Activated naive CD8-positive, alpha-beta T cell treated with anti-CD3 and anti-CD28 coated beads, Interleukin-2, amount 50 U/mL, for 24 hours (primary cell): ENCODE measurements around the gene C10orf71.
A peak's percentile ranks its signal among the peaks of the same experiment; 100 is the strongest.

Experiments used
- ATAC-seq: fragments of 150-1000 bp; cut with Tn5 transposase; one replicate; pipeline ENCODE4 v1.10.0; 2021
- DNase-seq: peaks from one replicate; pipeline ENCODE4 v3.0.0; 2021
- H3K27ac Mint-ChIP-seq: one replicate; pipeline ENCODE4 v1.8.0; 2021; ENCODE audit warnings: mild to moderate bottlenecking, mixed read lengths
- H3K27me3 Mint-ChIP-seq: one replicate; pipeline ENCODE4 v1.8.0; 2021; ENCODE audit warnings: mixed read lengths
- H3K36me3 Mint-ChIP-seq: one replicate; pipeline ENCODE4 v1.8.0; 2021; ENCODE audit warnings: low read depth, mixed read lengths
- H3K4me1 Mint-ChIP-seq: one replicate; pipeline ENCODE4 v1.8.0; 2021; ENCODE audit warnings: mixed read lengths
- H3K4me3 Mint-ChIP-seq: one replicate; pipeline ENCODE4 v1.8.0; 2021; ENCODE audit warnings: mild to moderate bottlenecking, moderate library complexity, mixed read lengths
- H3K9me3 Mint-ChIP-seq: one replicate; pipeline ENCODE4 v1.8.0; 2021; ENCODE audit warnings: mixed read lengths

The C10orf71 gene

GRCh38 chr10:49367600-49367999 is 68.6 kb downstream of the C10orf71 start:
- H3K36me3 Mint-ChIP-seq, result no peaks in the 10 kb centered on the region
- H3K9me3 Mint-ChIP-seq, result no peaks in the 10 kb centered on the region
- H3K4me3 Mint-ChIP-seq, result no peak overlapping the region
- no peaks in the 10 kb centered on the region for H3K27me3 Mint-ChIP-seq
- DNase-seq (no peak), ATAC-seq (no peak)
- H3K27ac Mint-ChIP-seq, result no peak overlapping the region
- H3K4me1 Mint-ChIP-seq, result no peaks in the 10 kb centered on the region

GRCh38 chr10:49368256-49368655 is 69.3 kb downstream of the C10orf71 start:
- H3K27me3 Mint-ChIP-seq, result no peaks in the 10 kb centered on the region
- H3K4me1 Mint-ChIP-seq, result no peaks in the 10 kb centered on the region

GRCh38 chr10:49369216-49370162 is 70.5 kb downstream of the C10orf71 start:
- ATAC-seq (no peak), DNase-seq (no peak)
- Mint-ChIP-seq H3K4me3 (no peak overlapping the region), H3K4me1 (no peaks in the 10 kb centered on the region), H3K36me3 (no peaks in the 10 kb centered on the region), H3K27me3 (no peaks in the 10 kb centered on the region), H3K9me3 (no peaks in the 10 kb centered on the region), H3K27ac (no peak overlapping the region)

More at GRCh38 chr10:49368256-49368655, 69.3 kb downstream of the C10orf71 start:
- H3K4me3 Mint-ChIP-seq, result no peak overlapping the region
- H3K27ac Mint-ChIP-seq, result no peak overlapping the region
- no peaks in the 10 kb centered on the region for H3K9me3 Mint-ChIP-seq
- DNase-seq, result no peak
- ATAC-seq, result peak; percentile 28
- no peaks in the 10 kb centered on the region for H3K36me3 Mint-ChIP-seq

GRCh38 chr10:49370326-49371100 is 71.5 kb downstream of the C10orf71 start:
- Mint-ChIP-seq H3K9me3 (no peaks in the 10 kb centered on the region), H3K27ac (no peak overlapping the region), H3K27me3 (no peaks in the 10 kb centered on the region), H3K36me3 (no peaks in the 10 kb centered on the region), H3K4me3 (no peak overlapping the region), H3K4me1 (no peaks in the 10 kb centered on the region)
- DNase-seq (no peak), ATAC-seq (no peak)

GRCh38 chr10:49371967-49372366 is 73.0 kb downstream of the C10orf71 start:
- Mint-ChIP-seq H3K27ac (no peak overlapping the region), H3K4me3 (no peak overlapping the region), H3K9me3 (no peaks in the 10 kb centered on the region), H3K36me3 (no peaks in the 10 kb centered on the region), H3K4me1 (no peaks in the 10 kb centered on the region), H3K27me3 (peaks cover 3% of the 10 kb centered on the region)
- ATAC-seq (no peak), DNase-seq (no peak)

- no peak for DNase-seq
- Mint-ChIP-seq H3K27me3 (peaks cover 3% of the 10 kb centered on the region), H3K36me3 (no peaks in the 10 kb centered on the region), H3K27ac (no peak overlapping the region), H3K4me1 (no peaks in the 10 kb centered on the region), H3K9me3 (no peaks in the 10 kb centered on the region), H3K4me3 (no peak overlapping the region)
- no peak for ATAC-seq
Observed at GRCh38 chr10:49373361-49373760, 74.4 kb downstream of the C10orf71 start.

GRCh38 chr10:49374740-49375139 is 75.8 kb downstream of the C10orf71 start:
- Mint-ChIP-seq H3K27ac (no peak overlapping the region), H3K36me3 (no peaks in the 10 kb centered on the region), H3K27me3 (peaks cover 3% of the 10 kb centered on the region), H3K4me1 (no peaks in the 10 kb centered on the region), H3K4me3 (no peak overlapping the region), H3K9me3 (no peaks in the 10 kb centered on the region)
- ATAC-seq, result no peak
- DNase-seq, result no peak

GRCh38 chr10:49375611-49376010 is 76.6 kb downstream of the C10orf71 start:
- Mint-ChIP-seq H3K4me1 (no peaks in the 10 kb centered on the region), H3K9me3 (no peaks in the 10 kb centered on the region), H3K27me3 (peaks cover 3% of the 10 kb centered on the region), H3K4me3 (no peak overlapping the region), H3K36me3 (no peaks in the 10 kb centered on the region), H3K27ac (no peak overlapping the region)
- DNase-seq (no peak), ATAC-seq (no peak)
